T-cell (primary cell): Measurements from ENCODE around the gene PIP5K1A. TPM values are rescaled to one million over a fixed set of nuclear protein-coding genes. Genes with fewer than 3 reads are reported as not detected.
A peak's percentile ranks its signal among the peaks of the same experiment; 100 is the strongest.

Experiments
- ATAC-seq, 4 experiments: fragments of 200-7000 bp in 3 of 4; fragments of 150-1000 bp in 1 of 4; cut with Tn5 transposase; replicated peaks in 1 of 4; 1 replicate in 3 of 4; 2 replicates in 1 of 4; pipeline ENCODE4 v1.10.0; 2021; ENCODE audit warnings: moderate library complexity in 3 of 4, mild to moderate bottlenecking in 2 of 4, moderate number of reproducible peaks in 1 of 4
- CTCF ChIA-PET, 2 donors: fragments of 300-600 bp; sonication (Branson Sonifier 250); formaldehyde crosslinking; loops; one replicate each; lab custom pipeline; 2022; ENCODE audit warnings: antibody characterized with exemption in 2 of 2; lab: Charles Lee
- POLR2A ChIA-PET, 2 donors: fragments of 300-600 bp; sonication (Branson Sonifier 250); formaldehyde crosslinking; loops; one replicate each; lab custom pipeline; 2022; ENCODE audit warnings: antibody characterized with exemption in 2 of 2; lab: Charles Lee
- DNase-seq, 35 experiments: peaks; one replicate each; pipeline versions ENCODE4 v3.0.0 to v3.0.0-alpha.2; 2013 to 2023
- H3K27ac ChIP-seq: one replicate; pipeline ENCODE4 v1.5.1; 2013; ENCODE audit warnings: low read length
- H3K27me3 ChIP-seq, 2 experiments: replicated peaks in 1 of 2; 1 replicate in 1 of 2; 2 replicates in 1 of 2; pipeline versions ENCODE4 v1.6.1 to v1.7.0; 2013; ENCODE audit warnings: low read length in 1 of 2, mixed read lengths in 1 of 2; ENCODE audit not compliant: control insufficient read depth in 2 of 2, insufficient read depth in 2 of 2; ENCODE audit errors: extremely low read depth in 1 of 2
- H3K36me3 ChIP-seq, 2 donors: 1 replicate in 1 of 2; 2 replicates in 1 of 2; pipeline versions ENCODE4 v1.6.1 to v1.7.0; 2013; ENCODE audit warnings: low read length in 1 of 2; ENCODE audit not compliant: control insufficient read depth in 2 of 2, insufficient read depth in 1 of 2; ENCODE audit errors: extremely low read depth in 1 of 2
- H3K4me1 ChIP-seq, 2 experiments: 1 replicate in 1 of 2; 2 replicates in 1 of 2; pipeline versions ENCODE4 v1.6.1 to v1.7.0; 2013; ENCODE audit warnings: low read length in 2 of 2, mixed read lengths in 1 of 2; ENCODE audit not compliant: insufficient read depth in 2 of 2, control insufficient read depth in 1 of 2; ENCODE audit errors: extremely low read depth in 1 of 2
- H3K4me3 ChIP-seq, 2 donors: 1 replicate in 1 of 2; 2 replicates in 1 of 2; pipeline versions ENCODE4 v1.5.1 to v1.7.0; 2013; ENCODE audit warnings: mild to moderate bottlenecking in 2 of 2, low read length in 1 of 2, moderate library complexity in 1 of 2; ENCODE audit not compliant: control insufficient read depth in 1 of 2; ENCODE audit errors: extremely low read depth in 1 of 2
- H3K9me3 ChIP-seq: 2 replicates; pipeline ENCODE4 v1.7.0; 2013
- H3K27ac Mint-ChIP-seq, 2 donors: one replicate each; pipeline ENCODE4 v1.8.0; 2020 to 2021; ENCODE audit warnings: mild to moderate bottlenecking in 2 of 2, mixed read lengths in 2 of 2
- H3K27me3 Mint-ChIP-seq, 2 donors: one replicate each; pipeline ENCODE4 v1.8.0; 2021 to 2022; ENCODE audit warnings: mixed read lengths in 2 of 2
- H3K36me3 Mint-ChIP-seq: one replicate; pipeline ENCODE4 v1.8.0; 2021; ENCODE audit warnings: mixed read lengths
- H3K4me1 Mint-ChIP-seq, 3 donors: one replicate each; pipeline ENCODE4 v1.8.0; 2020 to 2022; ENCODE audit warnings: mixed read lengths in 3 of 3, mild to moderate bottlenecking in 1 of 3
- H3K4me3 Mint-ChIP-seq, 3 donors: one replicate each; pipeline ENCODE4 v1.8.0; 2020 to 2022; ENCODE audit warnings: mild to moderate bottlenecking in 3 of 3, mixed read lengths in 3 of 3, moderate library complexity in 3 of 3
- H3K9me3 Mint-ChIP-seq, 3 donors: one replicate each; pipeline ENCODE4 v1.8.0; 2020 to 2022; ENCODE audit warnings: mixed read lengths in 3 of 3
- WGBS: methylation state at CpG from one replicate; pipeline ENCODE4 v1.1.5; 2013; ENCODE audit warnings: missing lambda C conversion rate; ENCODE audit not compliant: insufficient coverage; 5-methylcytosine and 5-hydroxymethylcytosine counted together
- total RNA-seq, 35 experiments: library from RNA in 6 of 35; stranded (reverse) in 6 of 35; fragments of 120-200 nt in 1 of 35; gene quantifications; one replicate each; pipeline versions ENCODE4 v1.2.1 to v1.2.4 and lab custom pipeline; 2013 to 2026

Gene PIP5K1A, protein sequence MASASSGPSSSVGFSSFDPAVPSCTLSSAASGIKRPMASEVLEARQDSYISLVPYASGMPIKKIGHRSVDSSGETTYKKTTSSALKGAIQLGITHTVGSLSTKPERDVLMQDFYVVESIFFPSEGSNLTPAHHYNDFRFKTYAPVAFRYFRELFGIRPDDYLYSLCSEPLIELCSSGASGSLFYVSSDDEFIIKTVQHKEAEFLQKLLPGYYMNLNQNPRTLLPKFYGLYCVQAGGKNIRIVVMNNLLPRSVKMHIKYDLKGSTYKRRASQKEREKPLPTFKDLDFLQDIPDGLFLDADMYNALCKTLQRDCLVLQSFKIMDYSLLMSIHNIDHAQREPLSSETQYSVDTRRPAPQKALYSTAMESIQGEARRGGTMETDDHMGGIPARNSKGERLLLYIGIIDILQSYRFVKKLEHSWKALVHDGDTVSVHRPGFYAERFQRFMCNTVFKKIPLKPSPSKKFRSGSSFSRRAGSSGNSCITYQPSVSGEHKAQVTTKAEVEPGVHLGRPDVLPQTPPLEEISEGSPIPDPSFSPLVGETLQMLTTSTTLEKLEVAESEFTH
- total RNA-seq = 10 to 100 TPM; 39.2 to 52.7 (median 48.0) TPM
- total RNA-seq (2013) = 32.8 TPM
- total RNA-seq (lab: John Stamatoyannopoulos, UW) = 42.8 to 162 (median 66.7) reads per million in 29 experiments

DNA sequence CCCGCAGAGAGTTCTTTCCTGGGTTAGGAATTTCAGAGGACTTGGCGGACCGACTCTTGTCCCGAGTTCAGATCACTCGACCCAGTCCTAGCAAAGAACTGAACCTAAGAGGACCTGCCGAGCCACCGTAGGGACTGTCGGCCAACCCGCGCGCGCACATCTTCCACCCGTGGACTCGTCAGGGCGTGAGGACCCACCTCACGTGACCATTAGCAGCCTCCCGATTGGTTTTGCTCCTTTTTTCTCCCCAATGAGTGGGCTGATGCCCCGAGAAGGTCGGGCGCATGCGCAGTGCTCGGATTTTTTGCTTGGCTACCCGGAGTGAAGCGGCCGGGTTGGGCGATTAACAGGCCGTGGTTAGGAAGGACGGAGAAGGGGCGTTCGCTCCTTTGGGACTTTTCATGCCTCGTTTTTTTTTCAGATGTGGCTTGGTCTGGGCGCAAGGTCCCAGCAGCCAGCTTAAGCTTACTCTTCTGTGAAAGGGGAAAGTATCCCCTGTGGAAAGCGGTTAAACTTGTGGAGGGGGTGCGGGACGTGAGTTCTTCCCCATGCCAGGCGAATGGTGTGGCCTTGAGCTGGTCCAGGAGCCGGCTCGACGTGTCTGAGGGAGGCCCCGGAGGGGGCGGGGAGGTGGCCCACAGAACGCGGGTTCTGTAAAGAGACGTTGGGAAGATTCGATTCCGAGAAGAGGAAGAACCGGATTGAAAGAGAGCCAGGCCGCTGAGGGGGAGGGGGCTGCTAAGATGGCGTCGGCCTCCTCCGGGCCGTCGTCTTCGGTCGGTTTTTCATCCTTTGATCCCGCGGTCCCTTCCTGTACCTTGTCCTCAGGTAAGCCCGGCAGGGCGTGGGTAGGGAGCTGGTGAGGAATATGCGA lies at the start of gene PIP5K1A:
Gene PIP5K1A, plus strand, starts transcription at position 299 of the 874 bp plus-strand sequence. Its CDS starts 445 bp downstream, at position 744.
- ATAC-seq (peak; percentile 96 to 99 (median 98)), DNase-seq (peak; percentile 94 to 100 (median 99))
- Mint-ChIP-seq H3K36me3 (peaks cover 3% of the 10 kb centered on the region), H3K27ac (peak within 1 kb of the TSS; percentile 94 to 95), H3K27me3 (no peaks in the 10 kb centered on the region), H3K4me1 (peaks cover 40 to 49% (median 45%) of the 10 kb centered on the region in 3 donors), H3K4me3 (peak within 1 kb of the TSS; percentile 98 to 100 (median 99)), H3K9me3 (no peaks in the 10 kb centered on the region)
- Histone ChIP-seq H3K4me1 (peaks cover 16 to 32% of the 10 kb centered on the region in 2 experiments), H3K27me3 (no peaks in the 10 kb centered on the region), H3K9me3 (no peaks in the 10 kb centered on the region), H3K36me3 (no peaks in the 10 kb centered on the region), H3K27ac (peak within 1 kb of the TSS; percentile 64), H3K4me3 (peak within 1 kb of the TSS; percentile 73 to 97)
- whole genome bisulfite sequencing = 1% methylated on average over 60 of the region's 60 CpGs
- ChIA-PET POLR2A (interaction anchor here in 1 of 2 donors (0.6 to 1.4 kb wide), 2 partner anchors 8 to 53 kb away, joined by 3 to 5 read pairs; partner anchors contain the start of gene VPS72), CTCF (interaction anchor here in 1 of 2 donors (0.6 kb wide), 2 partner anchors 98 to 1011 kb away, joined by 3 to 5 read pairs; no protein-coding TSS in a partner anchor)

DNA sequence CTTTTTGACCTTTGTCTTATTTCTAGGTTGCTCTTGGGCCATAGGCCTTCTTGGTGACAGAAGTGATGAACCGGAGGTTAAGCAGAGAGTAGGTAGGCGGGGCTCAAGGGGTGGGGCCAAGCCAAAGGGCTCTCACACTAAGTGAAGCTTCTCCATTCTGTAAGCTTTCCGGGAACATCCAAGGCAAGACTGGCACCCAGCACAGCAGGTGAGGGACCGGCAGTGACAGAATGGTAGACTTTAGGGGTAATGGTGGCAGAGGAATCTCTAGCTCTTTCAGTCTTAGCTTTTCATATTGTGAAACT lies 41.9 kb upstream of the PIP5K1A start, which contains the start of gene TNFAIP8L2:
Gene TNFAIP8L2, plus strand, starts transcription at position 135 of the 305 bp plus-strand sequence. CDS start 2,049 bp downstream, outside the sequence.
- peaks cover 0 to 23% of the 10 kb centered on the region in 2 donors for H3K36me3 ChIP-seq
- H3K4me3 ChIP-seq = peak within 1 kb of the TSS; percentile 89 to 97
- peak within 1 kb of the TSS; percentile 68 for H3K27ac ChIP-seq
- peaks cover 35 to 49% of the 10 kb centered on the region in 2 experiments for H3K4me1 ChIP-seq
- ATAC-seq = peak; percentile 81 to 88 (median 85)
- H3K4me1 Mint-ChIP-seq = peaks cover 44 to 60% (median 57%) of the 10 kb centered on the region in 3 donors
- H3K27ac Mint-ChIP-seq = peak within 1 kb of the TSS; percentile 97 to 100
- ChIA-PET CTCF (interaction anchor here (0.5 to 5.1 kb wide), 16 partner anchors 10 to 240 kb away, joined by 3 to 144 read pairs (median 4); partner anchors contain the start of genes GABPB2 (in 1 of the 2), LYSMD1 (in 1 of the 2), MINDY1 (in 1 of the 2) and PSMD4 (in 1 of the 2)), POLR2A (interaction anchor here in 1 of 2 donors (0.5 to 0.6 kb wide), 2 partner anchors 36 to 125 kb away, joined by 3 to 4 read pairs; partner anchors contain the start of gene ZNF687)
- H3K36me3 Mint-ChIP-seq = peaks cover 20% of the 10 kb centered on the region
- H3K9me3 ChIP-seq = no peaks in the 10 kb centered on the region
- H3K27me3 ChIP-seq = no peaks in the 10 kb centered on the region
- peak within 1 kb of the TSS; percentile 99 to 100 (median 100) for H3K4me3 Mint-ChIP-seq
- peak; percentile 37 to 82 (median 67) for DNase-seq
- no peaks in the 10 kb centered on the region for H3K9me3 Mint-ChIP-seq
- H3K27me3 Mint-ChIP-seq = no peaks in the 10 kb centered on the region
- 0% methylated on average over 4 of the region's 4 CpGs for WGBS

DNA sequence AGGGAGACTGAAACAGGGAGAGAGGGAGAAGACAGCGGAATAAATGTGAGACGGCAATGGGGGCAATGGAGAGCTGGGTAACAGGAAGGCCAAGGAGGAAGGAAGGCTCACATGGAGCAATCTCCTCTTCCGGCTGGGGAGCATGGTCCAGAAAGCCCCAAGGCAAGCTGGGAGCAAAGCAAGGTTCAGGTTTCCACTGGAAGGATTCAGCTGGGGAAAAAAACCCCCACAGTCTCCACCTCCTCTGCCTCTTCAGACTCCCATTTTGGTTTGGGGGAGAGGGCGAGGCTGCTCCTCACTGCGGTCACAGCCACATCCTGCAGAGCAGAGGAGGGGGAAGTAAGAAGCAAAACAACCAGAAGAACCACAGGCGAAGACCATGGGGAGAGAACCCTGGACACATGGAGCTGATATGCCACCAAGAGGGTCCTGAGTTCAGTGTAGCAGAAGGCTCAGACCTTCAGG lies 41.3 kb upstream of the PIP5K1A start:
- Mint-ChIP-seq H3K4me1 (peaks cover 50 to 66% (median 63%) of the 10 kb centered on the region in 3 donors), H3K27me3 (no peaks in the 10 kb centered on the region), H3K9me3 (no peaks in the 10 kb centered on the region), H3K27ac (peak overlapping the region; percentile 97 to 100), H3K36me3 (peaks cover 27% of the 10 kb centered on the region), H3K4me3 (peak overlapping the region; percentile 99 to 100 (median 100))
- POLR2A ChIA-PET = interaction anchor here in 1 of 2 donors (0.6 kb wide), 1 partner anchor 734 kb away, joined by 3 read pairs; no protein-coding TSS in a partner anchor
- ATAC-seq (peak; percentile 58 to 78 (median 72)), DNase-seq (peak in 34 of 35 experiments; percentile 28 to 74 (median 50))
- peak overlapping the region; percentile 89 to 97 for H3K4me3 ChIP-seq
- WGBS = 4% methylated on average over 5 of the region's 6 CpGs
- H3K27me3 ChIP-seq = no peaks in the 10 kb centered on the region
- H3K36me3 ChIP-seq = peaks cover 0 to 27% of the 10 kb centered on the region in 2 donors
- peak overlapping the region; percentile 68 for H3K27ac ChIP-seq
- H3K9me3 ChIP-seq = no peaks in the 10 kb centered on the region
- peaks cover 39 to 53% of the 10 kb centered on the region in 2 experiments for H3K4me1 ChIP-seq
- CTCF ChIA-PET = interaction anchor here (0.5 to 5.1 kb wide), 15 partner anchors 9 to 241 kb away, joined by 3 to 144 read pairs (median 5); partner anchors contain the start of genes GABPB2 (in 1 of the 2), LYSMD1 (in 1 of the 2), MINDY1 (in 1 of the 2) and PSMD4 (in 1 of the 2)

DNA sequence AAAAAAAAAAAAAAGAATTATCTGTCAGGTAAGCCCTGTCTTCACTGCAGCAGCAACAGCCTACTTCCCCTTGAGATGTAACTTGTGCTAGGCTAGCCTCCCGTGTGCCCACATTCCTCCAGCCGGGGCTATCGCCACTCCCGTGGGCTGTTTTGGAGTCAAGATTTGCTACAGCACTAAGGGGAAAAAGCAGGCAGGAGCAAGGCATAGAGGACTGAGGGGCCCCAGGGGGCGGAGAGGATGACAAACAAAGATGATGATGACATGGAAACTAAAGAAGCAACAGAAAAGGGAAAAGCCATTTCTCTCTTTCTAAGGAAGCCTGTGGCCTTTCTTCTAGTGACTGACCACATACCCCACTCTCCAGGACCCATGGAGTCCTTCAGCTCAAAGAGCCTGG lies 40.0 kb upstream of the PIP5K1A start:
- H3K36me3 Mint-ChIP-seq = peaks cover 27% of the 10 kb centered on the region
- H3K4me1 ChIP-seq = peaks cover 39 to 53% of the 10 kb centered on the region in 2 experiments
- no peaks in the 10 kb centered on the region for H3K27me3 ChIP-seq
- peaks cover 0 to 37% of the 10 kb centered on the region in 2 donors for H3K36me3 ChIP-seq
- DNase-seq (peak in 1 of 35 experiments; percentile 9), ATAC-seq (no peak)
- H3K4me3 ChIP-seq = peak overlapping the region; percentile 7 to 89
- 38% methylated on average over 1 of the region's 5 CpGs for WGBS
- H3K4me3 Mint-ChIP-seq = peak overlapping the region; percentile 99 to 100 (median 100)
- peak overlapping the region; percentile 97 to 100 for H3K27ac Mint-ChIP-seq
- no peaks in the 10 kb centered on the region for H3K27me3 Mint-ChIP-seq
- H3K4me1 Mint-ChIP-seq = peaks cover 59 to 77% (median 71%) of the 10 kb centered on the region in 3 donors
- peak overlapping the region; percentile 48 for H3K27ac ChIP-seq
- no peaks in the 10 kb centered on the region for H3K9me3 ChIP-seq
- H3K9me3 Mint-ChIP-seq = no peaks in the 10 kb centered on the region
- ChIA-PET POLR2A (interaction anchor here in 1 of 2 donors (0.7 kb wide), 1 partner anchor 391 kb away, joined by 7 read pairs; no protein-coding TSS in a partner anchor), CTCF (interaction anchor here (0.6 to 5.1 kb wide), 4 partner anchors 15 to 134 kb away, joined by 3 to 144 read pairs (median 16); no protein-coding TSS in a partner anchor)

DNA sequence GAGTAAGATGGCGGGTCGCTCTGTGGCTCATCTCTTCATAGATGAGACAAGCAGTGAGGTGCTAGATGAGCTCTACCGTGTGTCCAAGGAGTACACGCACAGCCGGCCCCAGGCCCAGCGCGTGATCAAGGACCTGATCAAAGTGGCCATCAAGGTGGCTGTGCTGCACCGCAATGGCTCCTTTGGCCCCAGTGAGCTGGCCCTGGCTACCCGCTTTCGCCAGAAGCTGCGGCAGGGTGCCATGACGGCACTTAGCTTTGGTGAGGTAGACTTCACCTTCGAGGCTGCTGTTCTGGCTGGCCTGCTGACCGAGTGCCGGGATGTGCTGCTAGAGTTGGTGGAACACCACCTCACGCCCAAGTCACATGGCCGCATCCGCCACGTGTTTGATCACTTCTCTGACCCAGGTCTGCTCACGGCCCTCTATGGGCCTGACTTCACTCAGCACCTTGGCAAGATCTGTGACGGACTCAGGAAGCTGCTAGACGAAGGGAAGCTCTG lies 39.6 kb upstream of the PIP5K1A start:
- no peaks in the 10 kb centered on the region for H3K27me3 Mint-ChIP-seq
- DNase-seq (no peak), ATAC-seq (no peak)

More for the DNA sequence above, 39.6 kb upstream of the PIP5K1A start:
- peak overlapping the region; percentile 25 to 89 for H3K4me3 ChIP-seq
- Mint-ChIP-seq H3K9me3 (no peaks in the 10 kb centered on the region), H3K4me1 (peaks cover 59 to 78% (median 71%) of the 10 kb centered on the region in 3 donors), H3K27ac (peak overlapping the region; percentile 97 to 100), H3K4me3 (peak overlapping the region; percentile 99 to 100 (median 100)), H3K36me3 (peaks cover 27% of the 10 kb centered on the region)
- POLR2A ChIA-PET = no interaction called here
- H3K9me3 ChIP-seq = no peaks in the 10 kb centered on the region
- CTCF ChIA-PET = interaction anchor here (1.4 to 3.4 kb wide), 3 partner anchors 59 to 134 kb away, joined by 3 to 29 read pairs (median 10); no protein-coding TSS in a partner anchor
- peak overlapping the region; percentile 48 for H3K27ac ChIP-seq
- peaks cover 0 to 37% of the 10 kb centered on the region in 2 donors for H3K36me3 ChIP-seq
- WGBS = 91% methylated on average over 17 of the region's 22 CpGs
- H3K27me3 ChIP-seq = no peaks in the 10 kb centered on the region
- H3K4me1 ChIP-seq = peaks cover 39 to 58% of the 10 kb centered on the region in 2 experiments
